HepG2 (cell line): ENCODE results near the gene CCNL1. TPM values are rescaled to one million over a fixed set of nuclear protein-coding genes. Genes with fewer than 3 reads are reported as not detected.

Experiments
- ATAC-seq: fragments of 200-7000 bp; cut with Tn5 transposase; 3 replicates; pipeline ENCODE4 v1.9.1; 2020; ENCODE audit warnings: mild to moderate bottlenecking, moderate library complexity
- BruUV-seq: library from RNA; stranded (reverse); fragments of 400-500 nt; replicated peaks from 2 replicates; lab custom pipeline; 2021; lab: Mats Ljungman, UMichigan
- CTCF ChIA-PET: fragments of 300-600 bp; formaldehyde crosslinking; extraction: SDS; loops from one replicate; lab custom pipeline; 2021; ENCODE audit warnings: low total read pairs, inconsistent platforms, low intra/inter-chr PET ratio; lab: Yijun Ruan, JAX
- POLR2A ChIA-PET: fragments of 350-600 bp; sonication (Branson Sonifier 250); formaldehyde crosslinking; loops from one replicate; lab custom pipeline; 2020; ENCODE audit warnings: antibody characterized with exemption, inconsistent platforms; lab: Yijun Ruan, JAX
- DNase-seq: peaks from one replicate; pipeline ENCODE4 v3.0.0-alpha.2; 2015; ENCODE audit warnings: low spot score
- FAIRE-seq: peaks from 3 replicates; lab custom pipeline; 2011; peaks lifted over from hg19 to GRCh38; lab: Jason Lieb, UNC
- H2AFZ ChIP-seq: one replicate; pipeline ENCODE4 v1.6.1; 2011; ENCODE audit warnings: low read length, inconsistent platforms
- H3K27ac ChIP-seq: fragments of 300-600 bp; 3 replicates; pipeline ENCODE4 v1.8.0; 2011; ENCODE audit warnings: mixed run types, mild to moderate bottlenecking, mixed read lengths, low read length, inconsistent platforms; ENCODE audit not compliant: insufficient read depth; ENCODE audit errors: extremely low read length
- H3K27me3 ChIP-seq, 2 experiments: fragments of 200-600 bp in 1 of 2; 2 replicates in 1 of 2; 3 replicates in 1 of 2; pipeline versions ENCODE4 v1.6.0 to v1.8.0; 2011; ENCODE audit warnings: low read length in 2 of 2, mild to moderate bottlenecking in 2 of 2, moderate library complexity in 2 of 2, inconsistent platforms in 1 of 2; ENCODE audit not compliant: insufficient read depth in 2 of 2, control insufficient read depth in 1 of 2
- H3K36me3 ChIP-seq, 2 experiments: fragments of 200-600 bp in 1 of 2; replicated peaks in 1 of 2; 2 replicates in 1 of 2; 3 replicates in 1 of 2; pipeline versions ENCODE4 v1.5.1 to v1.8.0; 2011; ENCODE audit warnings: low read length in 2 of 2, inconsistent platforms in 1 of 2; ENCODE audit not compliant: insufficient read depth in 2 of 2, control insufficient read depth in 1 of 2
- H3K4me1 ChIP-seq: 2 replicates; pipeline ENCODE4 v1.5.1; 2012; ENCODE audit warnings: low read length, inconsistent platforms; ENCODE audit not compliant: insufficient read depth
- H3K4me2 ChIP-seq: 2 replicates; pipeline ENCODE4 v1.6.0; 2011; ENCODE audit warnings: low read depth, low read length, inconsistent platforms
- H3K4me3 ChIP-seq, 3 experiments: fragments of 200-600 bp in 1 of 3; sonication (generic), shearing (Covaris generic) in 1 of 3; replicated peaks in 1 of 3; 2 replicates each; pipeline ENCODE4 v1.5.1; 2011 to 2016; ENCODE audit warnings: low read length in 3 of 3, inconsistent platforms in 2 of 3, low read depth in 2 of 3, mild to moderate bottlenecking in 2 of 3, control low read depth in 1 of 3, mixed read lengths in 1 of 3; ENCODE audit not compliant: insufficient read depth in 1 of 3
- H3K79me2 ChIP-seq: one replicate; pipeline ENCODE4 v1.6.1; 2011; ENCODE audit warnings: low read length, inconsistent platforms; ENCODE audit not compliant: insufficient read depth
- H3K9ac ChIP-seq: 2 replicates; pipeline ENCODE4 v1.6.0; 2011; ENCODE audit warnings: mild to moderate bottlenecking, low read depth, low read length, inconsistent platforms; ENCODE audit not compliant: insufficient read depth
- H3K9me3 ChIP-seq: 2 replicates; pipeline ENCODE4 v1.5.1; 2012; ENCODE audit warnings: mild to moderate bottlenecking, low read length
- H4K20me1 ChIP-seq: 2 replicates; pipeline ENCODE4 v1.6.0; 2011; ENCODE audit warnings: inconsistent platforms, mild to moderate bottlenecking, low read length, moderate library complexity; ENCODE audit not compliant: insufficient read depth
- ZBED4 ChIP-seq: sonication (generic); formaldehyde crosslinking; IDR thresholded peaks from 2 replicates; pipeline ENCODE4 v1.4.0; 2020; ENCODE audit warnings: missing genetic modification reagents, borderline replicate concordance
- ZNF282 ChIP-seq: fragments of 450-650 bp; IDR thresholded peaks from 2 replicates; pipeline ENCODE4 v1.6.1; 2018; ENCODE audit not compliant: partially characterized antibody
- ZNF737 ChIP-seq: sonication (generic); formaldehyde crosslinking; IDR thresholded peaks from 2 replicates; pipeline ENCODE4 v1.5.0; 2020; ENCODE audit warnings: missing genetic modification reagents, mild to moderate bottlenecking, borderline replicate concordance
- WGBS: methylation state at CpG from one replicate; pipeline ENCODE4 v1.1.6; 2017; ENCODE audit warnings: low lambda C conversion rate; 5-methylcytosine and 5-hydroxymethylcytosine counted together
- in situ Hi-C: cut with HindIII; loops from 2 replicates; pipeline ENCODE4 v1.10.0; 2017; ENCODE audit warnings: low pct_unique_long_range_greater_than_20kb; ENCODE audit not compliant: extremely low pct_ligation_motif_present
- intact Hi-C: fragments of 100-400 bp; cut with micrococcal nuclease; formaldehyde crosslinking; loops from one replicate; pipeline ENCODE4 v1.10.0; 2022; ENCODE audit not compliant: unreplicated experiment
- polyA plus RNA-seq, 8 experiments: library from polyadenylated mRNA; depleted of rRNA in 3 of 8; stranded (reverse) in 7 of 8; unstranded in 1 of 8; fragments of >200 nt; fragmentation: Illumina TruSeq in 4 of 8; extraction: Trizol in 4 of 8; gene quantifications; 2 replicates each; pipeline versions ENCODE4 v1.2.1 to v1.2.3, GENCODE V29; 2011 to 2016; ENCODE audit warnings: low read depth in 4 of 8, missing spikeins in 1 of 8, mixed read lengths in 1 of 8; ENCODE audit not compliant: insufficient read depth in 1 of 8
- total RNA-seq, 5 experiments: library from RNA; depleted of rRNA; stranded (reverse); fragments of >200 nt; fragmentation: Illumina TruSeq; extraction: Trizol; gene quantifications; 2 replicates each; pipeline ENCODE4 v1.2.3, GENCODE V29; 2016; ENCODE audit warnings: low read depth in 1 of 5
- TF ChIP-seq, protein P1 (sequence below): IDR thresholded peaks from 2 replicates; pipeline ENCODE4 v1.6.1; 2016; ENCODE audit warnings: low read depth, missing genetic modification reagents, missing compliant biosample characterization
- TF ChIP-seq, protein P2 (sequence below): sonication (generic); formaldehyde crosslinking; conservative IDR thresholded peaks from 2 replicates; pipeline ENCODE4 v1.4.0; 2020; ENCODE audit warnings: missing genetic modification reagents
- TF ChIP-seq, protein P3 (sequence below): sonication (generic); formaldehyde crosslinking; conservative IDR thresholded peaks from 2 replicates; pipeline ENCODE4 v1.4.0; 2020; ENCODE audit warnings: mild to moderate bottlenecking, missing genetic modification reagents, moderate library complexity

Gene CCNL1
- total and polyA plus RNA-seq, 2 of the 13 experiments (the other 11 are each of a cell fraction or from before 2014, with no cell fraction given), result 151 to 303 TPM

- peak overlapping the region; percentile 84 for H3K4me2 ChIP-seq
- whole genome bisulfite sequencing, result 98% methylated on average over 10 of the region's 10 CpGs
These were observed 17.0 kb upstream of the CCNL1 start for GRCh38 chr3:157176934-157177333.

More at GRCh38 chr3:157176934-157177333, 17.0 kb upstream of the CCNL1 start:
- ATAC-seq (no peak), DNase-seq (no peak), FAIRE-seq (no peak)
- Histone ChIP-seq H3K27me3 (no peaks in the 10 kb centered on the region; a peak in 1 of 5 replicates), H3K4me1 (peaks cover 35% of the 10 kb centered on the region), H3K9me3 (no peaks in the 10 kb centered on the region), H2AFZ (no peak overlapping the region), H3K4me3 (no peak overlapping the region), H3K36me3 (no peaks in the 10 kb centered on the region), H3K79me2 (peaks cover 10% of the 10 kb centered on the region), H3K27ac (no peak overlapping the region), H4K20me1 (no peaks in the 10 kb centered on the region), H3K9ac (no peak overlapping the region)
- TF ChIP-seq ZNF282 (no peak), ZNF737 (CRISPR knock-in tag) (no peak), ZBED4 (no peak)
- TF ChIP-seq, protein P1, sequence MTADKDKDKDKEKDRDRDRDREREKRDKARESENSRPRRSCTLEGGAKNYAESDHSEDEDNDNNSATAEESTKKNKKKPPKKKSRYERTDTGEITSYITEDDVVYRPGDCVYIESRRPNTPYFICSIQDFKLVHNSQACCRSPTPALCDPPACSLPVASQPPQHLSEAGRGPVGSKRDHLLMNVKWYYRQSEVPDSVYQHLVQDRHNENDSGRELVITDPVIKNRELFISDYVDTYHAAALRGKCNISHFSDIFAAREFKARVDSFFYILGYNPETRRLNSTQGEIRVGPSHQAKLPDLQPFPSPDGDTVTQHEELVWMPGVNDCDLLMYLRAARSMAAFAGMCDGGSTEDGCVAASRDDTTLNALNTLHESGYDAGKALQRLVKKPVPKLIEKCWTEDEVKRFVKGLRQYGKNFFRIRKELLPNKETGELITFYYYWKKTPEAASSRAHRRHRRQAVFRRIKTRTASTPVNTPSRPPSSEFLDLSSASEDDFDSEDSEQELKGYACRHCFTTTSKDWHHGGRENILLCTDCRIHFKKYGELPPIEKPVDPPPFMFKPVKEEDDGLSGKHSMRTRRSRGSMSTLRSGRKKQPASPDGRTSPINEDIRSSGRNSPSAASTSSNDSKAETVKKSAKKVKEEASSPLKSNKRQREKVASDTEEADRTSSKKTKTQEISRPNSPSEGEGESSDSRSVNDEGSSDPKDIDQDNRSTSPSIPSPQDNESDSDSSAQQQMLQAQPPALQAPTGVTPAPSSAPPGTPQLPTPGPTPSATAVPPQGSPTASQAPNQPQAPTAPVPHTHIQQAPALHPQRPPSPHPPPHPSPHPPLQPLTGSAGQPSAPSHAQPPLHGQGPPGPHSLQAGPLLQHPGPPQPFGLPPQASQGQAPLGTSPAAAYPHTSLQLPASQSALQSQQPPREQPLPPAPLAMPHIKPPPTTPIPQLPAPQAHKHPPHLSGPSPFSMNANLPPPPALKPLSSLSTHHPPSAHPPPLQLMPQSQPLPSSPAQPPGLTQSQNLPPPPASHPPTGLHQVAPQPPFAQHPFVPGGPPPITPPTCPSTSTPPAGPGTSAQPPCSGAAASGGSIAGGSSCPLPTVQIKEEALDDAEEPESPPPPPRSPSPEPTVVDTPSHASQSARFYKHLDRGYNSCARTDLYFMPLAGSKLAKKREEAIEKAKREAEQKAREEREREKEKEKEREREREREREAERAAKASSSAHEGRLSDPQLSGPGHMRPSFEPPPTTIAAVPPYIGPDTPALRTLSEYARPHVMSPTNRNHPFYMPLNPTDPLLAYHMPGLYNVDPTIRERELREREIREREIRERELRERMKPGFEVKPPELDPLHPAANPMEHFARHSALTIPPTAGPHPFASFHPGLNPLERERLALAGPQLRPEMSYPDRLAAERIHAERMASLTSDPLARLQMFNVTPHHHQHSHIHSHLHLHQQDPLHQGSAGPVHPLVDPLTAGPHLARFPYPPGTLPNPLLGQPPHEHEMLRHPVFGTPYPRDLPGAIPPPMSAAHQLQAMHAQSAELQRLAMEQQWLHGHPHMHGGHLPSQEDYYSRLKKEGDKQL (CRISPR knock-in tag), result no peak
- TF ChIP-seq, protein P2, sequence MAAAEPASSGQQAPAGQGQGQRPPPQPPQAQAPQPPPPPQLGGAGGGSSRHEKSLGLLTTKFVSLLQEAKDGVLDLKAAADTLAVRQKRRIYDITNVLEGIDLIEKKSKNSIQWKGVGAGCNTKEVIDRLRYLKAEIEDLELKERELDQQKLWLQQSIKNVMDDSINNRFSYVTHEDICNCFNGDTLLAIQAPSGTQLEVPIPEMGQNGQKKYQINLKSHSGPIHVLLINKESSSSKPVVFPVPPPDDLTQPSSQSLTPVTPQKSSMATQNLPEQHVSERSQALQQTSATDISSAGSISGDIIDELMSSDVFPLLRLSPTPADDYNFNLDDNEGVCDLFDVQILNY (CRISPR knock-in tag), result no peak
- TF ChIP-seq, protein P3, sequence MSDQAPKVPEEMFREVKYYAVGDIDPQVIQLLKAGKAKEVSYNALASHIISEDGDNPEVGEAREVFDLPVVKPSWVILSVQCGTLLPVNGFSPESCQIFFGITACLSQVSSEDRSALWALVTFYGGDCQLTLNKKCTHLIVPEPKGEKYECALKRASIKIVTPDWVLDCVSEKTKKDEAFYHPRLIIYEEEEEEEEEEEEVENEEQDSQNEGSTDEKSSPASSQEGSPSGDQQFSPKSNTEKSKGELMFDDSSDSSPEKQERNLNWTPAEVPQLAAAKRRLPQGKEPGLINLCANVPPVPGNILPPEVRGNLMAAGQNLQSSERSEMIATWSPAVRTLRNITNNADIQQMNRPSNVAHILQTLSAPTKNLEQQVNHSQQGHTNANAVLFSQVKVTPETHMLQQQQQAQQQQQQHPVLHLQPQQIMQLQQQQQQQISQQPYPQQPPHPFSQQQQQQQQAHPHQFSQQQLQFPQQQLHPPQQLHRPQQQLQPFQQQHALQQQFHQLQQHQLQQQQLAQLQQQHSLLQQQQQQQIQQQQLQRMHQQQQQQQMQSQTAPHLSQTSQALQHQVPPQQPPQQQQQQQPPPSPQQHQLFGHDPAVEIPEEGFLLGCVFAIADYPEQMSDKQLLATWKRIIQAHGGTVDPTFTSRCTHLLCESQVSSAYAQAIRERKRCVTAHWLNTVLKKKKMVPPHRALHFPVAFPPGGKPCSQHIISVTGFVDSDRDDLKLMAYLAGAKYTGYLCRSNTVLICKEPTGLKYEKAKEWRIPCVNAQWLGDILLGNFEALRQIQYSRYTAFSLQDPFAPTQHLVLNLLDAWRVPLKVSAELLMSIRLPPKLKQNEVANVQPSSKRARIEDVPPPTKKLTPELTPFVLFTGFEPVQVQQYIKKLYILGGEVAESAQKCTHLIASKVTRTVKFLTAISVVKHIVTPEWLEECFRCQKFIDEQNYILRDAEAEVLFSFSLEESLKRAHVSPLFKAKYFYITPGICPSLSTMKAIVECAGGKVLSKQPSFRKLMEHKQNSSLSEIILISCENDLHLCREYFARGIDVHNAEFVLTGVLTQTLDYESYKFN (CRISPR knock-in tag), result no peak
- CTCF ChIA-PET, result no interaction called here
- intact Hi-C loops, result loop anchor here (1.0 kb wide), 1 partner anchor 24 kb away; no protein-coding TSS in a partner anchor
- no TSS peak for BruUV-seq
- POLR2A ChIA-PET, result interaction anchor here (7.5 kb wide), 1 partner anchor 14 kb away, joined by 484 read pairs; the partner anchor contains the start of gene CCNL1
- in situ Hi-C loops, result no loop called here
